HG03097 (cell line): ENCODE measurements around the gene GTF2H3.

Source experiments
- ATAC-seq: cut with Tn5 transposase; IDR thresholded peaks from one replicate; pipeline ENCODE4 v1.9.1; 2021; ENCODE audit not compliant: unreplicated experiment, low FRiP score

Gene GTF2H3

GRCh38 chr12:123643911-123644310 lies 10.3 kb downstream of the GTF2H3 start:
- ATAC-seq, result no peak

GRCh38 chr12:123645380-123645779 lies 11.8 kb downstream of the GTF2H3 start:
- no peak for ATAC-seq

DNA sequence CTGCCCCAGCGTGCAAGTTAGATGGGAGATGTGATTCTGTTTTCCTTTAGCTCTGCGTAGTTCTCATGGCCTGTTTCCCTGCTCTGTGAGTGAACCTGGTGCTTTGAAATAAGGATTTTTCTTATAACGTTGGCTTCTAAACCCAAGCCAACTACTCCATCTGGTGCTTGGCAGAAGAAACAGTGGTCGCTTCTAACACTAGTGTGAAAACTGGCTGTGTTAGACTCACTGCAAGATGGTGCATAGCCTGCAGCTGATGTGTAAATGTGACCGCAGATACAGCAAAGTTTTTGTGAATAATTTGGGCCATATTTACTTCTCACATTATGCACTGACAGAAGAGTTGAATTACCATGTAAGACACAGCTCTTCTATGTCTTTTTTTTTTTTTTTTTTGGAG lies 12.2 kb downstream of the GTF2H3 start:
- no peak for ATAC-seq

DNA sequence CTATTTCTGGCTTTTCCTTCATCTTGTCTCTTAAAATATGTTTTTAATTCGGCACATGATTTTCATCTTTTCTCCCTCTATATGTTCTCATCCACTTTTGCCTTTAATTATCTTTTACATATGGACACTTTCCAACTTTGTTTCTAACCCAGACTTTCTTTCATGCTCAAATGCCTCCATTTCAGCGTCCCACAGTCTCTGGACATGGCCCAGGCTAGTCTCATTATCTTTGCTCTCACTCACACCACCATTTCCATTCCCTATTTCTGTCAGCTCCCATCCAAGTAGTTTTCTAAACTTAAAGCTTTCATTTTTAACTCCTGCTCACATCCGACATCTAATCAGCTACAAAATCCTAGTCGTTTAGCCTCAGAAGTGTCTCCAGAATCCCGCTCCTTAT lies 14.8 kb downstream of the GTF2H3 start:
- no peak for ATAC-seq

DNA sequence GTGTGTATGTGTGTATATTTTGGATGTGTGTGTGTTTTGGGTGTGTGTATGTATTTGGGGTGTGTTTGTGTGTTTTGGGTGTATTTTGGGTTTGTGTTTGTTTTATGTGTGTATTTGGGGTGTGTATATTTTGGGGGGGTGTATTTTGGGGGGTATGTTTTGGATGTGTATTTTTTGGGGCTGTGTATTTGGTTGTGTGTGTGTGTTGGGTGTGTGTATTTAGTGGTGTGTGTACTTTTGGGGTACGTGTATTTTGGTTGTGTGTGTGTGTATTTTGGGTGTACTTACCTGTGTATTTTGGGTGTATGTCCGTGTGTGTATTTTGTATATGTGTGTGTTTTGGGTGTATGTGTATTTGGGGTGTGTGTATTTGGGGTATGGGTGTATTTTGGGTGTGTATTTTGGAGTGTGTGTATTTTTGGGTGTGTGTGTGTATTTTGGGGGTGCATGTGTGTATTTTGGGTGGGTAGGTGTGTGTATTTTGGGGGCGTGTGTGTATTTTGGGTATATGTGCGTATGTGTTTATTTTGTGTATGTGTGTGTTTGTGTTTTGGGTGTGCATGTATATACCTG lies 20.6 kb downstream of the GTF2H3 start:
- ATAC-seq, result no peak

DNA sequence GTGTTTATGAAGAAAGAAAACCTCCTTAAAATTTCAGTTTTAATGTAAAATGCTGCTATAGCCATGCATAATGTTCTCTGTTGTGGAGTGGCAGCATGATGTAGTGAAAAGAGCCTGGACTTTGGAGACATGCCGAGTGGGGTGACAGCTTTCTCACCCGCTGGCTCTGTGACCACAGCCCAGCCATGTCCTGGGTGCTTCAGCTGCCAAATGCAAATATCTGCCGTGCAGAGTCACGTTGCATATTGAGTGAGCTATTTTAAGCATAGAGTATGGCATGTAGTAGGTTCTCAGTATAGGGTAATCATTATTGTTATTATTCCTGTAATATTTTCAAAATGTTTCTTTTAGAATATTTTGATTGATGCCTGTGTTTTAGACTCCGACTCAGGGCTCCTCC lies 21.8 kb downstream of the GTF2H3 start:
- peak; percentile 78 for ATAC-seq

- ATAC-seq, result no peak
These were observed 22.8 kb downstream of the GTF2H3 start for GRCh38 chr12:123656392-123656791.

- ATAC-seq, result no peak
These were observed 23.6 kb downstream of the GTF2H3 start for GRCh38 chr12:123657211-123657610.

- no peak for ATAC-seq
These were observed 26.5 kb downstream of the GTF2H3 start for GRCh38 chr12:123659996-123660727.

- ATAC-seq, result no peak
These were observed 34.1 kb downstream of the GTF2H3 start for GRCh38 chr12:123667771-123668170.

GRCh38 chr12:123670882-123671728 lies 37.5 kb downstream of the GTF2H3 start, which contains the start of gene TCTN2:
Gene TCTN2 (plus strand): TSS chr12:123671113. CDS start chr12:123671241, 128 bp downstream.
- ATAC-seq, result peak; percentile 91

DNA sequence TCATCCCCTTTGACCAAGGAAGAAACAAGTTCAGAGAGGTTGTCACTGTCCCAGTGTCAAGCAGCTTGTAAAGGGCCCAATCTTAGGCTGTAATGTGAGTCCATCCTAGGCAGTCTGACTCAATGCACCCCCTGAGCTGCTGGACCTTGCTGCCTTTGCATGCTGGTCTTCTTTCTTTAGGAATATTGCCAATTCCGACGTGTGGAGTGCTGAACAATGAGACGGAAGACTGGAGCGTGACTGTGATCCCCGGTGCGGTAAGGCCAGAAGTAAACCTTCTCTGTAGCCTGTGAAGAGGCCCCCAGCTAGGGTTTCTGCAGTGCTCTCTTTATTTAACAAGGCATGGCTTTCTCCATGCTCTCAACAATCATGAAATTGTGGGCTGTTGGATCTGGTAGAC lies 38.2 kb downstream of the GTF2H3 start:
- no peak for ATAC-seq

- ATAC-seq, result no peak
These were observed 41.8 kb downstream of the GTF2H3 start for GRCh38 chr12:123675436-123675835.

DNA sequence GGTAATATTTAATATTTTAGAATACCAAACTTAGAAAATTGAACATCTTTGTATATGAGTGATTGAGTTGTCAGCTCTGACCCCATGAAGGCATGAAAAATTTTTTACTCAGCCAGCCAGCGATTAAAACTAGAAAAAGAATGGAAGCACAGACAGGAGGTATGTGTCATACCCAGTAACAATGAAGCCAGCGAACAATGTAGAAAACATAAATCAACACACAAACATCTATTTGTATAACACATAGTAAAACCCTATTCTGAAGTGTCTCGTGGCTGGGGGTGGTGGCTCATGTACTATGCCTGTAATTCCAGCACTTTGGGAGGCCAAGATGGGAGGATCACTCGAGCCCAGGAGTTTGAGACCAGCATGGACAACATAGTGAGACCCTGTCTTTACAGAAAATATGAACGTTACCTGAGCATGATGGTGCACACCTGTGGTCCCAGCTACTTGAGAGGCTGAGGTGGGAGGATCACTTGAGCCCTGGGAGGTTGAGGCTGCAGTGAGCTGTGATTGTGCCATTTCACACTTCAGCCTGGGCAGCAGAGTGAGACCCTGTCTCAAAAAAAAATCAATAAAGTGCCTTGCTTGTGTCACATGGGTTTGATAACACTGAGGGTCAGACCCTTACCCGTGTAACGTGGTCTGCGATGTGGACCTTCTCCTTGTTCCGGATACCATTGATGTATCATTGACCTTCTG lies 43.1 kb downstream of the GTF2H3 start:
- no peak for ATAC-seq

GRCh38 chr12:123678981-123679380 lies 45.4 kb downstream of the GTF2H3 start:
- ATAC-seq, result no peak

DNA sequence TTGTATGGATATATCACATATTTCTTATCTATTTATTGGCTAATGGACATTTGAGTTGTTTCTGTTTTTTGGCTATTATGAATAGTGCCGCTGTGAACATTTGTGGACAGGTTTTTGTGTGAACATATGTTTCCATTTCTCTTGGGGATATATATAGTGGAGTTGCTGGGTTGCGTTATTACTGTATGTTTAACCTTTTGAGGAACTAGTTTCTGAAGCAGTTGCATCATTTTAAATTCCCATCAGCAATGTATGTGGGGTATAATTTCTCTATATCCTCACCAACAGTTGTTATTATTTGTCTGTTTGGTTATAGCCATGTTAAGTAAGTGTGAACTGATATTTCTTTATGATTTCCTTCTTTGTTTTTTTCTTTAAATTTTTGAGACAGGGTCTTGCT lies 48.0 kb downstream of the GTF2H3 start:
- ATAC-seq, result no peak

- ATAC-seq, result no peak
These were observed 50.3 kb downstream of the GTF2H3 start for GRCh38 chr12:123683964-123684363.

DNA sequence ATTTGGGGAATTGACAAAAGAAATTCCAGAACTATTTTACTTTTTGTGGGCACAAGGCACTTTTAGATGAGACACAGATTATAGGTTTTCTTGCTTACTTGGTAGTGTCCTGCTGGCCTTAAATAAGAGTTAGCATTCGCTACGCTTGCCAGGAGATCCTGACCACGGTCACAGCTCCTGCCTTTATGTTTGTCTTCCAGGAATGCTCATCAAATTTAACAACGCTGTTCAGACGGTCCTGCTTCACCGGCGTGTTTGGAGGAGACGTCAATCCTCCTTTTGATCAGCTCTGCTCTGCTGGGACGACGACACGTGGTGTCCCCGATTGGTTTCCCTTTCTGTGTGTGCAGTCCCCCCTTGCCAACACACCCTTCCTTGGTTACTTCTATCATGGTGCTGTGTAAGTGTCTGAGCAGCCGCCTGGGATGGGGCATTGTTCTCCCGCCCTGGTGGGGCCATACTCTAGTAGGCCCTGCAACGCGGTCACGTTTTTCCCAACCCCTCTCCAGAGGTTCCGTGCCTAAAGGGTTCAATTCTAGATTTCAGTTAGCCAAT lies 53.1 kb downstream of the GTF2H3 start:
- ATAC-seq, result no peak

GRCh38 chr12:123690191-123690840 lies 56.7 kb downstream of the GTF2H3 start:
- no peak for ATAC-seq

GRCh38 chr12:123696207-123696606 lies 62.6 kb downstream of the GTF2H3 start:
- ATAC-seq, result no peak
